Spleen (tissue), 13 donors: ENCODE measurements around the gene PTPN7. TPM values are rescaled to one million over a fixed set of nuclear protein-coding genes. Genes with fewer than 3 reads are reported as not detected.
A peak's percentile ranks its signal among the peaks of the same experiment; 100 is the strongest.

Experiments
- DNase-seq: peaks from one replicate; pipeline ENCODE4 v3.0.0-alpha.2; 2020
- H3K27ac ChIP-seq, 8 donors: fragments of 200-600 bp; sonication (generic) in 7 of 8; 1 replicate in 4 of 8; 2 replicates in 4 of 8; pipeline versions ENCODE4 v1.5.0 to v1.8.0; 2016 to 2021; ENCODE audit warnings: inconsistent platforms in 4 of 8, mild to moderate bottlenecking in 4 of 8, moderate library complexity in 1 of 8
- H3K27me3 ChIP-seq, 7 donors: fragments of 200-600 bp; sonication (generic) in 6 of 7; replicated peaks in 1 of 7; 1 replicate in 4 of 7; 2 replicates in 3 of 7; pipeline versions ENCODE4 v1.5.0 to v1.8.0; 2016 to 2021; ENCODE audit warnings: inconsistent platforms in 3 of 7, mild to moderate bottlenecking in 1 of 7
- H3K36me3 ChIP-seq, 6 donors: fragments of 200-600 bp; sonication (generic) in 5 of 6; 1 replicate in 4 of 6; 2 replicates in 2 of 6; pipeline versions ENCODE4 v1.5.0 to v1.8.0; 2016 to 2021; ENCODE audit warnings: inconsistent platforms in 2 of 6
- H3K4me1 ChIP-seq, 6 donors: fragments of 200-600 bp; sonication (generic) in 5 of 6; 1 replicate in 3 of 6; 2 replicates in 3 of 6; pipeline versions ENCODE4 v1.5.0 to v1.8.0; 2016 to 2021; ENCODE audit warnings: inconsistent platforms in 3 of 6
- H3K4me3 ChIP-seq, 8 donors: fragments of 200-600 bp; sonication (generic) in 7 of 8; 1 replicate in 4 of 8; 2 replicates in 4 of 8; pipeline versions ENCODE4 v1.5.0 to v1.8.0; 2016 to 2021; ENCODE audit warnings: inconsistent platforms in 4 of 8, mild to moderate bottlenecking in 4 of 8, moderate library complexity in 2 of 8
- H3K9me3 ChIP-seq, 8 donors: fragments of 200-600 bp; sonication (generic) in 7 of 8; 1 replicate in 4 of 8; 2 replicates in 4 of 8; pipeline versions ENCODE4 v1.5.0 to v1.8.0; 2016 to 2021; ENCODE audit warnings: inconsistent platforms in 4 of 8
- CTCF ChIP-seq, 11 experiments: fragments of 200-600 bp in 7 of 11; fragments of 450-650 bp in 4 of 11; sonication (generic) in 4 of 11; IDR thresholded peaks in 8 of 11; conservative IDR thresholded peaks in 3 of 11; 1 replicate in 7 of 11; 2 replicates in 4 of 11; pipeline versions ENCODE4 v1.4.0 to v1.8.0; 2016 to 2021; ENCODE audit warnings: antibody characterized with exemption in 11 of 11, inconsistent platforms in 4 of 11, mild to moderate bottlenecking in 1 of 11
- POLR2A ChIP-seq, 3 donors: fragments of 450-650 bp; IDR thresholded peaks; one replicate each; pipeline ENCODE4 v1.5.1; 2017; ENCODE audit warnings: antibody characterized with exemption in 3 of 3, mild to moderate bottlenecking in 1 of 3
- POLR2AphosphoS5 ChIP-seq, 3 donors: sonication (generic); formaldehyde crosslinking; IDR thresholded peaks; one replicate each; pipeline ENCODE4 v1.5.1; 2017; ENCODE audit warnings: antibody characterized with exemption in 3 of 3
- WGBS, 5 donors: extraction: QIAGEN DNeasy Blood & Tissue Kit in 3 of 5; methylation state at CpG; one replicate each; pipeline versions ENCODE4 v1.1.5 to v1.1.7; 2013 to 2018; 5-methylcytosine and 5-hydroxymethylcytosine counted together
- intact Hi-C: fragments of 100-400 bp; cut with DNase I; formaldehyde crosslinking; loops from one replicate; pipeline ENCODE4 v1.15.0; 2023; ENCODE audit warnings: low total_unique reads
- long read RNA-seq, 2 donors: transcript quantifications; one replicate each; lab custom pipeline, GENCODE V29; 2026
- polyA plus RNA-seq, 3 donors: library from polyadenylated mRNA; stranded (reverse); fragments of 200-250 nt; gene quantifications; one replicate each; pipeline ENCODE4 v1.2.1, GENCODE V29; 2013
- total RNA-seq, 7 donors: library from RNA; depleted of rRNA in 3 of 7; stranded (reverse); fragments of >200 nt in 3 of 7; fragmentation: NEBNext Ultra II Directional in 4 of 7; extraction: Animal tissue kit (Norgen Biotek cat#: 25700) in 4 of 7; gene quantifications; one replicate each; pipeline versions ENCODE4 v1.1.0 to v1.2.1, GENCODE V29; 2016 to 2021
- donor health status: healthy with polysubstance abuse.
- donor health status: DM: no; HTN: no; CAD: no; lungs with moderate emphysema.
- donor health status: DM: no; HTN: no; CAD: no.
- donor health status: Bipolar disorder and iron deficiency.
- donor health status: healthy.
- donor health status: DM: no; HTN: no; CAD: no.
- donor health status: DM: yes; HTN: yes; CAD: no.

Gene PTPN7
- total RNA-seq (10 to 100 TPM; 33.1 to 49.0 (median 42.3) TPM), polyA plus RNA-seq (10 to 100 TPM; 27.8 to 34.2 (median 34.0) TPM)
- long read RNA-seq, donor 1, partial matches to known transcripts: 0 of 4 reads
- long read RNA-seq, donor 1, other reads (novel, unspliced or antisense): 0 of 4 reads
- long read RNA-seq, donor 2, partial matches to known transcripts: 0 of 3 reads
- long read RNA-seq, donor 2, other reads (novel, unspliced or antisense): 0 of 3 reads

- peaks cover 0 to 27% (median 15%) of the 10 kb centered on the region in 6 donors for H3K36me3 ChIP-seq
- intact Hi-C loops: no loop called here
- TF ChIP-seq POLR2AphosphoS5 (IDR thresholded peaks at IDR 0.05) (peak; percentile 58 to 81 (median 79)), CTCF (IDR thresholded peaks at IDR 0.05 in 8 of 11, conservative IDR thresholded peaks at IDR 0.05 in 3 of 11) (peak; percentile 45 to 82 (median 65)), POLR2A (IDR thresholded peaks at IDR 0.05) (no peak)
- peak within 1 kb of the TSS; percentile 41 to 71 (median 49) for H3K4me3 ChIP-seq
- H3K27ac ChIP-seq: peak within 1 kb of the TSS; percentile 84 to 96 (median 92)
- peaks cover 58 to 100% (median 99%) of the 10 kb centered on the region in 6 donors for H3K4me1 ChIP-seq
- 11 to 19% (median 14%) methylated on average over 11 to 17 of the region's 17 CpGs for WGBS, 5 donors
- DNase-seq: peak; percentile 96
- H3K9me3 ChIP-seq: no peaks in the 10 kb centered on the region
- no peaks in the 10 kb centered on the region for H3K27me3 ChIP-seq
Observed at GRCh38 chr1:202160377-202160940, at the start of gene PTPN7. PTPN7 (minus strand) TSS chr1:202160602; CDS start chr1:202159402, 1,200 bp downstream.

- Histone ChIP-seq H3K36me3 (no peaks in the 10 kb centered on the region), H3K4me1 (peaks cover 0 to 16% (median 6%) of the 10 kb centered on the region in 6 donors), H3K27ac (no peak overlapping the region), H3K4me3 (no peak overlapping the region), H3K27me3 (peaks cover 0 to 57% (median under 1%) of the 10 kb centered on the region in 7 donors), H3K9me3 (no peaks in the 10 kb centered on the region)
- WGBS, 5 donors: 73 to 94% (median 82%) methylated on average over 7 to 11 of the region's 11 CpGs
- intact Hi-C loops: no loop called here
- DNase-seq: no peak
- no peak for TF ChIP-seq POLR2AphosphoS5 (IDR thresholded peaks at IDR 0.05)
- no peak for TF ChIP-seq CTCF (IDR thresholded peaks at IDR 0.05 in 8 of 11, conservative IDR thresholded peaks at IDR 0.05 in 3 of 11)
- TF ChIP-seq POLR2A (IDR thresholded peaks at IDR 0.05): no peak
Observed at GRCh38 chr1:202208351-202208857, 48.0 kb upstream of the PTPN7 start.

- no peak for TF ChIP-seq POLR2AphosphoS5 (IDR thresholded peaks at IDR 0.05)
- TF ChIP-seq POLR2A (IDR thresholded peaks at IDR 0.05): no peak
- TF ChIP-seq CTCF (IDR thresholded peaks at IDR 0.05 in 8 of 11, conservative IDR thresholded peaks at IDR 0.05 in 3 of 11): peak in 1 of 11 experiments; percentile 24
- H3K4me1 ChIP-seq: peaks cover 0 to 25% (median 5%) of the 10 kb centered on the region in 6 donors
- intact Hi-C loops: no loop called here
- peaks cover 0 to 46% (median 0%) of the 10 kb centered on the region in 7 donors for H3K27me3 ChIP-seq
- 33 to 86% (median 58%) methylated on average over 1 of the region's 1 CpG for WGBS, 5 donors
- no peaks in the 10 kb centered on the region for H3K36me3 ChIP-seq
- no peak for DNase-seq
- no peaks in the 10 kb centered on the region for H3K9me3 ChIP-seq
- no peak overlapping the region for H3K4me3 ChIP-seq
- no peak overlapping the region for H3K27ac ChIP-seq
Observed at GRCh38 chr1:202207292-202207691, 46.9 kb upstream of the PTPN7 start.
